T-helper 2 cell treated with Interferon-gamma antibody and Interleukin-4, amounts not matched to agents 100 ng/mL and 5 ng/mL, for 36 hours (primary cell): Measurements from ENCODE around the gene MEP1A. TPM values are rescaled to one million over a fixed set of nuclear protein-coding genes. Genes with fewer than 3 reads are reported as not detected.
"Not testable (repeated sequence)": the region's sequence is repeated elsewhere in the genome, so short reads cannot be mapped to it uniquely, and the experiment has no call there.

Source experiments
- intact Hi-C: fragments of 100-400 bp; cut with micrococcal nuclease; formaldehyde crosslinking; loops from one replicate; pipeline ENCODE4 v1.15.1; 2023
- total RNA-seq: library from RNA; stranded (reverse); gene quantifications from 2 replicates; pipeline ENCODE4 v1.2.3, GENCODE V29; 2022

MEP1A gene
- total RNA-seq, 1 donor from 2014 or later: not detected

DNA sequence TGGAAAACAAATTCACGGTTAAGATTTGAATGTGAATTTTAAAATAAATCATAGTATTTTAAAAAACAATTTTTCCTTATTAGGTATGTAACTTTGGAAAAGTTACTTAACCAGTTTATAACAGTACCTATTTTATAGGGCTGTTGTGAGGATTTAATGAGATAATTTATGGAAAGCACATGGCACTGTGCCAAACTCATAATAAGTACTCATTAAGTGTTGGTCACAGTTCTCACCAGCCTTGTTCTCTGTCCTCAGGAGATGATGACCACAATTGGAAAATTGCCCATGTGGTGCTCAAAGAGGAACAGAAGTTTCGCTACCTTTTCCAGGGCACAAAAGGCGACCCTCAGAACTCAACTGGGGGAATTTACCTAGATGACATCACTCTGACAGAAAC is 39.6 kb downstream of the MEP1A start:
- intact Hi-C loops: no loop called here

DNA sequence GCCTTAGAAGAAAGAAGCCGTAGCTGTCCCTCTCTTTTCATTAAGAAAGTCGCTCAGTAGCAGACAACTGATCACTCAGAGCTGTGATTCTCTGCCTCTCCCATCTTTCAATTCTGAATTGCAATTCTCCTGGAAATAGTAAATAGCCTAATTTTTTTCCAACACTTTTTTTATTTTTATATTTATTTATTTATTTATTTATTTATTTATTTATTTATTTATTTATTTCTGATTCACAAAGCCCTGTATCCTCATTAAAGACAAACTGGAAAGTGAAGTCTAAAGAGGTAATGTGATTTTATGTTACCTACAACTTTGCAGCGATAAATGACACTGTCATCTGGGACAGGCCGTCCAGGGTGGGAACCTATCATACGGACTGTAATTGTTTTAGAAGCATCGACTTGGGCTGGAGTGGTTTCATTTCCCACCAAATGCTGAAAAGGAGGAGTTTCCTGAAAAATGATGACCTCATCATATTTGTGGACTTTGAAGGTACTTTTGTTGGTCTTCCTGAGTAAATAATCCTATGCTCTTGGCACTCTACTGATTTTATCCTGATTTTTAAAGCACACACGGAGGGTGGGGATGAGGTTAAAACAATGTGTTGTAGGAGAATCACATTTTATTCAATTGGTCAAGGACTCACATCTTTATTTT is 41.2 kb downstream of the MEP1A start:
- intact Hi-C loops: not testable (repeated sequence)

DNA sequence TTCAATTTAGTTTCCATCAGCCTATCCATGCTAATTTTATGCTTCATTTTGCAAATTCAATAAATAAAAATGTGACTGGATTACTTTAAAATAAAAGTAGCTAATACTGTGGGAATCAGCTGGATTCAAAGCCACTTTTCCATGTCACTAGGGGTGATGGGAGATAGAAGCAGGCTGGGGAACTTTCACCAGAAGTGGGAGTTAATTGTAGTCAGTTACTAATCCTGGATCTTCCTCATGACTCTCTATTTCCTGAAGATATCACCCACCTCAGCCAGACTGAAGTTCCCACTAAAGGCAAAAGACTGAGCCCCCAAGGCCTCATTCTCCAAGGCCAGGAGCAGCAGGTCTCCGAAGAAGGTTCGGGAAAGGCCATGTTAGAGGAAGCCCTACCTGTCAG is 41.8 kb downstream of the MEP1A start:
- intact Hi-C loops: not testable (repeated sequence)

DNA sequence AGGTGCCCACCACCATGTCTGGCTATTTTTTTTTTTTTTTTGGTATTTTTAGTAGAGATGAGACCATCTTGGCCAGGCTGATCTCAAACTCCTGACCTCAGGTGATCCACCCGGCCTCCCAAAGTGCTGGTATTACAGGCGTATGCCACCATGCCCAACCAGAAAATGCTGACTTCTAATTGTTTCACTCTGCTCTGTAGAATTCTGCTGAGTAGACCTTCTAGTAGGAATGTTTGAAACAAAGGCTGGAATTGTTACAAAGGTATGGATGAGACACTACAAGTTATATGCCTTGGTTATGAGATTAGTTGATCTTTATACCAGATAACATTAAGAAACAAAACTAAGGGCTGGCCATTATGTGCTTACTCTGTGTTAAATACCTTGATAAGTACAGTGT is 44.8 kb downstream of the MEP1A start:
- intact Hi-C loops: no loop called here

DNA sequence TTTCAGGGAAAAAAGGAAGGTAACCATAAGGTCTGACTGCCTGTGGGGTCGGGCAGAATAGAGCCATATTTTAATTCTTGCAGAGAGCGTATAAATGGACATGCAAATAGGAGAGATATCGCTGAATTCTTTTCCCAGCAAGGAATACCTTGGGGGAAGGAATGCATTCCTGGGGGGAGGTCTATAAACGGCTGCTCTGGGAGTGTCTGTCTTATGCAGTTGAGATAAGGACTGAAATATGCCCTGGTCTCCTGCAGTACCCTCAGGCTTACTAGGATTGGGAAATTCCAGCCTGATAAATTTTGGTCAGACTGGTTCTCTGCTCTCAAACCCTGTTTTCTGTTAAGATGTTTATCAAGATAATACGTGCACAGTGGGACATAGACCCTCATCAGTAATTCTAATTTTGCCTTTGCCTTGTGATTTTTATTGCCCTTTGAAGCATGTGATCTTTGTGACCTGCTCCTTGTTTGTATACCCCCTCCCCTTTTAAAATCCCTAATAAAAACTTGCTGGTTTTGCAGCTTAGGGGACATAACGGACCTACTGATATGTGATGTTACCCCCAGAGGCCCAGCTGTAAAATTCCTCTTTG is 49.2 kb downstream of the MEP1A start:
- intact Hi-C loops: not testable (repeated sequence)

DNA sequence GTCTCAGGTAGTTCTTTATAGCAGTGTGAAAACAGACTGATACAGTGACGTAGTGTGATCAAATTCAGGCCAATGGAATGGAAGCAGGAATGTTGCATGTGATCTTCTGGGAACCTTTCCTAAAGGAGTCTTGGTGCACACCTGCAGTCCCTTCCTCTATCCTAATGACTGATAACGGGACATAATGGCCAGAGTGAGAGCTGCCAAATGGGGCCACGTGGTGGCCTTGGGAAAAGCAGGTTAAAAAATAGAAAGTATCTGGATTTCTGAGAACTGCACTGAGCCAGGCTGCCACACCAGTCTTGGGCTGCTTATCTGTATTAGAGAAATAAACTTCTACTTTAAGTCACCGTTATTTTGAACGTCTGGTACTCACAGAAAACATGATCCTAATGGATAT is 51.9 kb downstream of the MEP1A start:
- intact Hi-C loops: no loop called here

DNA sequence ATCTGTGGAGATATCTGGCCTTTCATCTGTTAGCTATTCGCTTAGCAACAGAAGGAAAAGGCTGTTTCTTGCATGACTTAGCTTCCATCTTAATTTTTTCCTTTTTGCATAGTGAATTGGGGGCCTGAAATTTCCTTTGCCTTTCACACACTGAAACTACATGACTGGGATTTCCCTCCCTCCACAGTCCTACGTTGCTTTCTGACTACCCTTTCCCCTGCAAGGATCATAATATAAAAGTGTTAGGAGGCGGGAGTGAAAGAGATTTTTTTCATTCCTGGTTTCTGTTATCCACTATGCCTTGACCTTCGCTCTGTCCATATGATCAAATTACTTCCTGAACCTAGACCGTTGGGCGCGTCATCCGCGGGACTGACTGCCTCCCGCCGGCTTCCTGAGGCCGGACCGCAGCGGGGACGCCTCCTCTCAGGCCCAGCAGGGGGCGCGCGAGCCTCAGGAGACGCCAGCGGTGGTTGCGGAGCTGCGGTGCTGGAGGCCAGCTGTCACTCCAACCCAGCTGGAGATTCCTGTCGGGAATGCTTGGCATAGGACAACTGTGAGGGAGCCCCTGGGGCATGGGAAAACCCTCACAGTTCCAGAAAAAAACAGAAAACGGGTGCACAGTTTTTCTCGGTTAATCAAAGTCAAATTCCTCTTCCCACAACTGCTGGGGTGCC is 55.6 kb downstream of the MEP1A start:
- intact Hi-C loops: loop anchor here (1.0 kb wide), 2 partner anchors 198 to 461 kb away; no protein-coding TSS in a partner anchor

DNA sequence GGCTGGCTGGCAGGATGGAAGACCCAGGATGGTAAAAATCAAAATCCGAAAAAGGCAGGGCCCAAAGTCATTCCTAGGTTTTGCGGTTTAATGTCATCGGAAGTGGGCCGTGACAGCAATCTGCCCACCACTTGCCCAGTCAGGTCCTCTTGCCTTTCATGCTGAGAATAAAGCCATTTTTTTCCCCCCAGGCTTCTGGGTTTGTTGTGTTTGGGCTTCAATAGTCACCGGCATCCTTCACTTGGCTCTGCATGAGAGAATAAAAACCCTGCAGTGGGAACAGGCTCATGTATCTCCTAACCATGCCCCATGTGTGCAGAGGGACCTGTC is 56.1 kb downstream of the MEP1A start:
- intact Hi-C loops: loop anchor here (1.0 kb wide), 2 partner anchors 198 to 461 kb away; no protein-coding TSS in a partner anchor

DNA sequence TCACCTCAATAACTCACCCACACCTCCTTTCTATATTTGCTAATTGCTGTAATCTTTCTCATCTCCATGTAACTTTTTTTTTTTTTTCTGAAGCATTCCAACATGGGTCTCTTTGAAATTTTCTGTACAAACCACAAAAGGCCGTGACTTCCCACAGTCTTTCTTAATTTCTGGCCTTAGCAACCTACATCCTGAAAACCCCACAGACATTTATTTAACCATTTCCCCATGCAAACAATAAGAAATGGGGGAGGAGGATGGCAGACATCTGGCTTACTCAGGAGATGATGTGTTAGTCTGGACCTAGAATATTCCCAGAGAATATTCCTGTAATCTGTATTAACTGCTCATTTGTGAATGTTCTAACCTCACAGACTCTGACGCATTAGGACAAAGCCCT is 57.6 kb downstream of the MEP1A start:
- intact Hi-C loops: no loop called here

DNA sequence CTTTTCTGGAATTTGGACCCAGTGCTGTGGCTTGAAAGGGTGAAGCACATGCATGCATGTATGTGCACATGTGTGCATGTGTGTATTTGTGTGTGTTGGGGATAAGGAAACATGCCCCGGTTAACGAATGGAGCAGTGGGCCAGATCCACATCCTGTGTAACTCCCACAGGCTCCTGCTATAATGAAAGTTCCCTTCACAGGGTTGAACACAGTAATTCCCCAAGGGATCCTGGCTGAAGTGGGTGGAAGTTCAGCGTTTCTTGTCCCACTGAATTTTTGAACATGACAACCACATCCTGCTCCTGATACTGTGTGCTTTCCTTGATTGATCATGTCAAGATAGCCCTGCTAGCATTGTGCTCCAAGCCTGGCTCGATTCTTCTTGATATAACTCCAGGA is 58.4 kb downstream of the MEP1A start:
- intact Hi-C loops: not testable (repeated sequence)

DNA sequence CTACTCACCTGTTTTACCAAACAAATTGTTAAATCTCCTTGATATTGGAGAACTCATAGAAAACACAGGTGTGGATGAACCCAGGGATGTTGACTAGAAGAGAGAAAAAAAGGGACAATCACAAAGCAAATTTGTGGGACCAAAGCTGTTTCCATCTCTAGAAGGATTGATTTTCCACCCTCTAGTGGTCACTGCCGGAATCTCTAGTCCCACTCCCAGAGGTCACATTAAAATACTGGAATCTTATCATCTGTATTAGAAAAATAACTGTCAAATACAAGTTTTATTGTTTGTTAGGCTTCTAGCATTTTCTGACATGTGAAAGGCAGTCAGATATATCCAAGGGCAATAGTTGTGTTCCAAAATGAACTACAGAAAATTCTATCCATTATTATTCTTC is 62.8 kb downstream of the MEP1A start:
- intact Hi-C loops: not testable (repeated sequence)

DNA sequence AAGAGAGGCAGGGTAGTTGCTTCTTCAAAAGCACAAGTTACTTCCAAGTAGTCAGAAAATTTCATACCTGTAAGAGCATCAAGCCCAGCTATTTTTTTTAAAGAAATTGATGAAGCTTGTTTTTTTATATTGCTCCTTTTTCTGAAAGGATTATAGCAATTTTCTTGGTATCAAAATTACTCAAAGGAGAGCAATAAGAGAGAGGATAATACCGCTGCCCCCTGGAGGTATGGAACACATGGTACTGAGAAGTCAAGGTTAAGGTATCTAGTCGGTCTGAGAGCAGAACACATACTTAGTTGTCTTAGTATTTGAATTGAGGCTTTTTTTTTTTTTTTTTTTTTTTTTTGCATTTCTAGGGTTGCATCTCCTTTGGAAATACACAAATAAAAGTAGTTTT is 69.2 kb downstream of the MEP1A start:
- intact Hi-C loops: no loop called here

DNA sequence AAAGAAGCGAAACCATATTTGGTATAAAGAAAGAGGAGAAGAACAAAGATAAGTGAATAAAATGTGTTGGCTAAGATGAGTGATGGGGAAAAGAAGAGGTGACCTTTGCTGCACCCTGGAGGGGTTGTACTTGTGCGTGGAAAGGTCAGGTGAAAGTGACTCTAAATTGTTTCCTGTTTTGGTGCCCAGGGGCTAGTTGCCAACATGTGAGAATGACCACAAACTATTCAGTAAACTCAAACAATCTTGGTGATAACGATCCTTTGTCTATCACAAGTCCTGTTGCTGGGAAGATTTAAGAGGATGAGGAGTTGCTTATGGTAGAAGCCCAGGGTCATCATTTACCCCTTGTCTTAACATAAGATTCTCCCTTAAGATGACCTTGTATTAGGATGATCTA is 70.6 kb downstream of the MEP1A start:
- intact Hi-C loops: no loop called here

DNA sequence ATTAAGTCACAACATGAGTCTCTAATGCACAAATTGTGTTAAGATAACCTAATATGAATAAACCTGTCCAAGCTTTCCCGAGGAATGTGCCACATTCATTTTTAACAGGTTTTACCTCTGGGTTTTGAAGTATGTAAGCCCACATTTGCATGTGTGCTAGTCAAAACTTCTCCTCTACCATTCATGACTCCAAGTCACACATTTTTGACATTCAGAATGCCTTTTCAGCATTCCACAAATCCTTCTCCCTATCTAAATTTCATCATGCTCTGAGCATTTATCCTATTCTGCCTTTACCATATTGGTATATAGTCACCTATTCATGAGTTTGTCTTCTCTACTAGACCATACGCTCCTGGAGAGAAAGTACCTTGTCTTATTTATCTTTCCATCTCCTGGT is 72.0 kb downstream of the MEP1A start:
- intact Hi-C loops: no loop called here

DNA sequence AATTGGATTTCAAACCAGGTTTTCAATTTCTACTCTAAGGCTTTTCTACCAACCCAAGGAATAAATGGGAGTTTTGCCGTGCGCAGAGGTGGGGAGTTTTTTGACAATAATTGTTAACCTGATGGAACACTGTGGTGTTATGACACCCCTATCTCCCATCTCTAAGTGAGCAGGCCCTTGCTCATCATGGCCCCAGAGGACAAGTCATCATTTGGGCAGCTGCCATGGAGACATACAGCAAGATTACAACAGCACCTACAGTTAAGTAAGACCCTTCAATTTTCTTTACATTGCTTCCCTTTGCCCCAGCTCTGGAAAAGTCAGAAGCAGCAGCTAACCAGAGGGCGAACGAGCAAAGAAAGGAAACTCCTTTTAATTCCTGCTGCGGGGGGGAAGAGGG is 74.2 kb downstream of the MEP1A start:
- intact Hi-C loops: no loop called here

DNA sequence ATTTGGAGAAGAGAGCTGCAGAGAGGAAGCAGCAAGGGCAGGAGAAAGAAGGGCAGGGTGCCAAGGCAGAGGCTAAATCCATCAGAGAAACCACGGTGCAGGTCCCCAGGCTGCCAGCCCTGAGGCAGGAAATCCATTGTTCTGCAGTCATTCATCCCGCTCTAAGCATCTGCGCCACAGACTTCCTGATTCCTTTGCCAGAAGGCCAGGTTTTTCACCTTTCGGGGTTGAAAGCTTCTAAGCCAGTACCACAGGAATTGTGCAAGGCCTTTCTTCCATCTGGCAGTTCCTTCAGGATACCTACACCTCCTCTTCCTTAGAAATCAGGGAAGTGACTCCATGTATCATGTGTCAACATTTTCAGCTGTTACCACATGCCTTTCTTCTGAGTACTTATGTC is 82.9 kb downstream of the MEP1A start:
- intact Hi-C loops: no loop called here

DNA sequence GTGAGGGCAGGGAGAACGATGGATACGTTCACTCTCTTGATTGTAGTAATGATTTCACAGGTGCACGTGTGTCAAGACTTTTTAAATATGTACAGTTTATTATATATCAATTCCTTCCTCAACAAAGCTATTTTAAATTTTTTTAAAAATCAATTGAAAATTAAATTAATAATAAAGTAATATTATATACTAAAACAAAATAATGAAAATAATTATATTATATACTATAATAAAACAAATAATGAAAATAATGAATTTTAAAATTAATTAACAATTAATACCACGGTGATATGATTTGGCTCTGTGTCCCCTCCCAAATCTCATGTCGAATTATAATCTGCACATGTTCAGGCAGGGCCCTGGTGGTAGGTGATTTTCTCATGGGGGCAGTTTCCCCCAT is 85.8 kb downstream of the MEP1A start:
- intact Hi-C loops: no loop called here

DNA sequence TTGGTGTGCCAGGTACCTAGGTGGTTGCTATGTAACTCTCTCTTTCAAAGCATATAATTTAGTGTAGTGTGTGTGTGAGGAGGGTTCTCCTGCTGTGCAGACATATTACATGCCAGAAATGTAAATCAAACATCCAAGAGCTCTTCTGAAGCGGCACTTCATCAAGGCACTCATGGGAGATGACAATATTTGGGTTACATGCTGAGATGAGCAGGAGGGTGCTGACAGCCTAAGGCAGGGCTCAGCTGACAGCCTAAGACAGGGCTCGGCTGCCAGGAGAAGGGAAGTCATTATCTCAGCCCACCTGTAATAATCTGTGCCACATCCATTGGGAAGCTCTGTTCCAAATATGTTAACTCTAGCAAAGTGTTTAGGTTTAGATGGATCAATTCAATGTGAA is 89.5 kb downstream of the MEP1A start:
- intact Hi-C loops: no loop called here

DNA sequence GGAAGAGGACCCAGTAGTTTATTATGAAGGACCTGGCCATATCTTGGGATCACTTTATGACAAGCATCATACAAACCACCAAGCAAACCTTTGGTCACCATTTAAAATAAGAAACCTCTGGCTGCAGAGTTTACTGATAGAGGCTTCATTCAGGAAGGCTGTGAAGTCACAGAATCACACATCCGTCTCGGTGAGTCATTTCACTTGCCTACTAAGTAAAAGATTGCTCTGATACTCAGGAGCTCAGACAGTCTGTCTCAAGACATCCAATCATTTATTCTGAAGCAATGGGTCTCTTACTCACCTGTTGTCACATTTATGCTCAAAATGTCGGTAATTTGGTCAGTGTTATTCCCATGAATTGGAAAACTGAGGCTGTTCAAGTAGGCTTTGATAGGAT is 94.8 kb downstream of the MEP1A start:
- intact Hi-C loops: no loop called here

DNA sequence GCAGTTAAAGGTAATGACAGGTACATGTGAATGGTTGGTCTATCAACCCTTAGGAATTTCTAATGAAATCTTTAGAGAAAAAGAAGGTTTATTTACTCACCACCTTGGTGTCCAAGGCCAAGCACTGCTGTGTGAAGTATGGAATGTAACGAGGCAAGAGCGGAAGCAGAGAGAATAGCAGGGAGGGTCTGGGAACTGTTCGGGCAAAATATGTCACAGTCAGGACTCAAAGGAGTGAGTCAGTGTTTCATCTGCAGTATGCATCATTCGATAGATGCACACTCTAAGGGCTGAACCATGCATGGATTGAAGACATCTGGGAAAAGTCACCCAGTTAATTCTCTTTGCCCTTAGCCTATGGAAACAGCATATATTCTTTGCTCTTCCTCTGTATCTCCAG is 95.4 kb downstream of the MEP1A start:
- intact Hi-C loops: no loop called here
